Muscle layer of duodenum (tissue), 2 donors: ENCODE data around the gene SCN4A.
A peak's percentile ranks its signal among the peaks of the same experiment; 100 is the strongest.
"Not testable (repeated sequence)": the region's sequence is repeated elsewhere in the genome, so short reads cannot be mapped to it uniquely, and the experiment has no call there.

Experiments
- H3K27ac ChIP-seq: one replicate; pipeline ENCODE4 v1.7.0; 2013; ENCODE audit warnings: mild to moderate bottlenecking, low read length
- H3K27me3 ChIP-seq: one replicate; pipeline ENCODE4 v1.7.0; 2013; ENCODE audit warnings: low read depth, mild to moderate bottlenecking, control low read depth, low read length
- H3K36me3 ChIP-seq, 2 donors: one replicate each; pipeline ENCODE4 v1.7.0; 2013; ENCODE audit warnings: low read length in 2 of 2, control low read depth in 1 of 2, mild to moderate bottlenecking in 1 of 2; ENCODE audit not compliant: insufficient read depth in 2 of 2, control insufficient read depth in 1 of 2
- H3K4me1 ChIP-seq, 2 donors: one replicate each; pipeline ENCODE4 v1.7.0; 2013; ENCODE audit warnings: low read length in 2 of 2, mild to moderate bottlenecking in 2 of 2, control low read depth in 1 of 2, moderate library complexity in 1 of 2; ENCODE audit not compliant: insufficient read depth in 2 of 2, control insufficient read depth in 1 of 2
- H3K4me3 ChIP-seq, 2 donors: one replicate each; pipeline ENCODE4 v1.7.0; 2013; ENCODE audit warnings: low read length in 2 of 2, low read depth in 1 of 2, mild to moderate bottlenecking in 1 of 2
- H3K9me3 ChIP-seq, 2 donors: one replicate each; pipeline ENCODE4 v1.7.0; 2013; ENCODE audit warnings: low read length in 2 of 2, control low read depth in 1 of 2, mild to moderate bottlenecking in 1 of 2; ENCODE audit not compliant: control insufficient read depth in 1 of 2
- donor health status: healthy.

Gene SCN4A

DNA sequence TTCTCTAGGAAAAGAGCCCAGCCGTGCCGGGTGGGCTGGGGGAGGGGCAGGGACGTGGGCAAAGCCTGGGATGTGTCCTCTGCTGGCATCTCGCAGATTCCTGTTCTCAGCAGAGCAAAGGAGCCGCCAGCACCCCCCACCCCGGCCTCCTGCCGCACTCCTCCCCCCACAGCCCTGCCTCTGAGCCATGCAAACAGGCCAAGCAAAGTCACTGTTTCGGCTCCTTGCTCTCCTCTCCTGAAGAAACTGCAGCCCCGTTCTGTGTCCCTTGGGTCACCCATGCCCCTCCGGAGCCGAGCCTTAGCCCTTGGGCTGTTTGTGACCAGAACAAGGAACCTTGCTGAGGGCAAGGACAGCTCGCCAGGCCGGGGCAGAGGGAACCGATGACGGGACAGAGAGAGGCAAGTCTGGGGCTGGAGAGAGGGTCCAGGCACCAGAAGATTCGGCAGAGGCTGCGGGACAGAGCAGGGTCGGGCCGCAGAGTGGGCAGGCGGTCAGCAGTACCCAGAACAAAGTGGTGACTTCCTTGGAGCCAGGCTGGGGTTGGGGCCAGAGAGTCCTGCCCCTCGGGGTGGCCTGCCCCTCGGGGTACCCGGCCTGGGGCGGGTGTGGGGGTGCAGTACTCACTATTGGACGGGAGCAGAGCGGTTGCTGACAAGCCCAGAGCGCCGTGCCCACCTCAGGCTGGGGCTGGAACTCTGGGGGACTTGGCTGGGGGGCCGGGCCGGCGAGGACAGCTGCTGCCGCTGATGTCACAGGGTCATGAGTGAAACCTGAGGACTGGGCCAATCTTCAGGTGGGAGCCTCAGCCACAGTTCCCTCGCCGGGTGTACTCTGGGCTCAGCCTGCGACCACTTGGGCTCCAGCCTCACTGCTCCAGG, 16.3 kb upstream of the SCN4A start:
- Histone ChIP-seq H3K27ac (no peak overlapping the region), H3K4me1 (peaks cover 10 to 13% of the 10 kb centered on the region in 2 donors), H3K36me3 (no peaks in the 10 kb centered on the region), H3K4me3 (no peak overlapping the region), H3K9me3 (no peaks in the 10 kb centered on the region), H3K27me3 (peaks cover 6% of the 10 kb centered on the region)

- H3K27me3 ChIP-seq, result peaks cover 6% of the 10 kb centered on the region
- no peaks in the 10 kb centered on the region for H3K9me3 ChIP-seq
- no peaks in the 10 kb centered on the region for H3K36me3 ChIP-seq
- no peak overlapping the region for H3K27ac ChIP-seq
- no peak overlapping the region for H3K4me3 ChIP-seq
- peaks cover 10 to 17% of the 10 kb centered on the region in 2 donors for H3K4me1 ChIP-seq
Observed at GRCh38 chr17:63988127-63988478, 15.4 kb upstream of the SCN4A start.

DNA sequence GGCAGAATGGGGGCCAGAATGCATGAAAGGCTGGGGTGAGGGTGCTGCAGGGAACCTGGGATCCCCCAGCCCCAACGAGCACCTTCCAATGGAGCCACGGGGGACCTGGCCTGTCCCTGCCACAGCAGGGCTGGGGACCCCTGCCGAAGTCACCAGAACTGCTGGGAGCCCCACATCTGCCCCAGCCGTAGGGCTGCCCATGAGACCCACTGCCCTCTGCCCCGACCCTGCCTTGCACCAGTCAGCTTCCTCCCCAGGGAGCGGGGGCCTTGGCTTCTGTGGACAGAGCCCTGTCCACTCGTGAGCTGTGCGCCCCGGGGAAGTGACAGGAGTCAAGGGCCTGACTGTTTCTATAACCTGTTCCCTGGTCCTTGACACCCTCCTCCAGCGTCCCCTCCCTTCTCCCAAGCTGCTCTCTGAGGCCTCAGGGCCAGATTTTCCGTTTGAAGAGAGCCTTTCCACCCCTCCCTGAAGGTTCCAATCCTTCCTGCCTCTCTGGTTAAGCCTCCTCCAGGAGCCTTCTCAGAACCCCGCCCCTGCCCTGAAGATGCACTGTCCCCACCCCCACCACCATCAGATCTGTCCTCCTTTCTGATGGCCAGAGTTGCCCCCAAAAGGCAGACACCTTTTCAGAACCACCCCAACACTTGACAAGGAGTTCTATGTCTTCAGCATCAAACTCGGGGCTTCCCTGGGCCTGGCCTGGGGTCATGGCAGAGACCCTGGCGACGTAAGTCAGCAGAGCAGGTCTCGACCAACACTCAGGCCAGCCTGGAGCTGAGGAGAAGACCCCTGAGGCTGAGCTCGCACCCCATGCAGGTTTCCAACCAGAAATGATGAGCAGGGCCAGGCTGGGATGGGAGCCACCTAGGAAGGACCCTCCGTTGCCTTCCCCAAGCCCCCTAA, 14.8 kb upstream of the SCN4A start:
- Histone ChIP-seq H3K4me1 (peaks cover 10 to 19% of the 10 kb centered on the region in 2 donors), H3K27ac (no peak overlapping the region)

DNA sequence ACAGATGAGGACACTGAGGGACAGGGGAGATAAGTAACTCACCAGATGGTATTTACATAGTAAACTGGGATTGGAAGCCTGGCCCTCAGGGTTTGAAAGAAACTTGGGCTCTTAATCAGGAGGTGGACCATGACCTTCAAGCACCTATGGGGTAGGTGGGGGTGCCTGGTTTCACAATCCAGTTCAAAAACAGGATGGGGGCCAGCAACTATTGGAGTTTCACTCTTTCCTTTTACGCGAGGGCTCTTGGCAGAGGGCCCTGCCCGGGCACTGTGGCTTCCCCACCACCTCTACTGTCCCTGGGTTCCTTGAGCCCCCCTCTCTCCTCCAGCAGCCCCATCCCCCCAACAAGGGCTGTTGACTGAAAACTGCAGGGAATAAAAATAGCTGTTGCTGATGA, 14.1 kb upstream of the SCN4A start:
- Histone ChIP-seq H3K27me3 (peaks cover under 1% of the 10 kb centered on the region), H3K9me3 (no peaks in the 10 kb centered on the region), H3K4me1 (peaks cover 10 to 19% of the 10 kb centered on the region in 2 donors), H3K36me3 (no peaks in the 10 kb centered on the region), H3K27ac (no peak overlapping the region), H3K4me3 (no peak overlapping the region)

More for the DNA sequence above, 14.8 kb upstream of the SCN4A start:
- no peak overlapping the region for H3K4me3 ChIP-seq
- peaks cover 6% of the 10 kb centered on the region for H3K27me3 ChIP-seq
- no peaks in the 10 kb centered on the region for H3K36me3 ChIP-seq
- no peaks in the 10 kb centered on the region for H3K9me3 ChIP-seq

GRCh38 chr17:63985387-63986140, 12.8 kb upstream of the SCN4A start:
- Histone ChIP-seq H3K27ac (peak overlapping the region; percentile 23), H3K9me3 (no peaks in the 10 kb centered on the region), H3K4me1 (peaks cover 10 to 21% of the 10 kb centered on the region in 2 donors), H3K4me3 (no peak overlapping the region), H3K27me3 (no peaks in the 10 kb centered on the region), H3K36me3 (no peaks in the 10 kb centered on the region)

GRCh38 chr17:63984651-63985386, 12.1 kb upstream of the SCN4A start:
- peaks cover 10 to 18% of the 10 kb centered on the region in 2 donors for H3K4me1 ChIP-seq
- no peaks in the 10 kb centered on the region for H3K36me3 ChIP-seq
- H3K4me3 ChIP-seq, result no peak overlapping the region
- no peaks in the 10 kb centered on the region for H3K9me3 ChIP-seq
- H3K27me3 ChIP-seq, result no peaks in the 10 kb centered on the region
- peak overlapping the region; percentile 23 for H3K27ac ChIP-seq

- peaks cover 10 to 18% of the 10 kb centered on the region in 2 donors for H3K4me1 ChIP-seq
Observed at GRCh38 chr17:63984236-63984635, 11.5 kb upstream of the SCN4A start.

GRCh38 chr17:63983320-63983719, 10.6 kb upstream of the SCN4A start:
- H3K36me3 ChIP-seq, result no peaks in the 10 kb centered on the region
- no peak overlapping the region for H3K4me3 ChIP-seq
- H3K9me3 ChIP-seq, result no peaks in the 10 kb centered on the region
- no peak overlapping the region for H3K27ac ChIP-seq
- no peaks in the 10 kb centered on the region for H3K27me3 ChIP-seq
- peaks cover 10 to 18% of the 10 kb centered on the region in 2 donors for H3K4me1 ChIP-seq

More at GRCh38 chr17:63984236-63984635, 11.5 kb upstream of the SCN4A start:
- H3K27me3 ChIP-seq, result no peaks in the 10 kb centered on the region
- H3K4me3 ChIP-seq, result no peak overlapping the region
- no peaks in the 10 kb centered on the region for H3K9me3 ChIP-seq
- no peak overlapping the region for H3K27ac ChIP-seq
- no peaks in the 10 kb centered on the region for H3K36me3 ChIP-seq

GRCh38 chr17:63982641-63983040, 9.9 kb upstream of the SCN4A start:
- H3K27ac ChIP-seq, H3K27me3 ChIP-seq: not testable (repeated sequence)

GRCh38 chr17:63978272-63979200, 5.8 kb upstream of the SCN4A start:
- H3K9me3 ChIP-seq, result no peaks in the 10 kb centered on the region
- no peaks in the 10 kb centered on the region for H3K27me3 ChIP-seq
- no peaks in the 10 kb centered on the region for H3K36me3 ChIP-seq

More at GRCh38 chr17:63982641-63983040, 9.9 kb upstream of the SCN4A start:
- H3K36me3 ChIP-seq, H3K9me3 ChIP-seq, H3K4me3 ChIP-seq: not testable (repeated sequence)
- peaks cover 10 to 18% of the 10 kb centered on the region in 2 donors for H3K4me1 ChIP-seq

More at GRCh38 chr17:63978272-63979200, 5.8 kb upstream of the SCN4A start:
- peaks cover 0 to 12% of the 10 kb centered on the region in 2 donors for H3K4me1 ChIP-seq
- H3K27ac ChIP-seq, result no peak overlapping the region
- no peak overlapping the region for H3K4me3 ChIP-seq
